Activated B cell treated with CpG ODN at 0.5 μM for 24 hours (primary cell): ENCODE measurements around the gene MGAT1. TPM values are rescaled to one million over a fixed set of nuclear protein-coding genes. Genes with fewer than 3 reads are reported as not detected.

Experiments used
- ATAC-seq: fragments of 200-7000 bp; cut with Tn5 transposase; one replicate; pipeline ENCODE4 v1.10.0; 2021; ENCODE audit warnings: low read depth, mild to moderate bottlenecking, moderate library complexity
- CTCF ChIA-PET: fragments of 350-600 bp; sonication (Branson Sonifier 250); formaldehyde crosslinking; loops from one replicate; lab custom pipeline; 2021; ENCODE audit warnings: antibody characterized with exemption; lab: Charles Lee
- POLR2A ChIA-PET: fragments of 350-600 bp; sonication (Branson Sonifier 250); formaldehyde crosslinking; loops from one replicate; lab custom pipeline; 2021; ENCODE audit warnings: antibody characterized with exemption; lab: Charles Lee
- DNase-seq: peaks from one replicate; pipeline ENCODE4 v3.0.0; 2022
- H3K27ac Mint-ChIP-seq: one replicate; pipeline ENCODE4 v1.8.0; 2020; ENCODE audit warnings: mixed read lengths
- H3K27me3 Mint-ChIP-seq: one replicate; pipeline ENCODE4 v1.8.0; 2021; ENCODE audit warnings: mixed read lengths
- H3K36me3 Mint-ChIP-seq: one replicate; pipeline ENCODE4 v1.8.0; 2021; ENCODE audit warnings: low read depth, mixed read lengths
- H3K4me1 Mint-ChIP-seq: one replicate; pipeline ENCODE4 v1.8.0; 2021; ENCODE audit warnings: mixed read lengths
- H3K4me3 Mint-ChIP-seq: one replicate; pipeline ENCODE4 v1.8.0; 2020; ENCODE audit warnings: mild to moderate bottlenecking, mixed read lengths
- H3K9me3 Mint-ChIP-seq: one replicate; pipeline ENCODE4 v1.8.0; 2020; ENCODE audit warnings: mixed read lengths
- intact Hi-C: fragments of 100-400 bp; cut with micrococcal nuclease; formaldehyde crosslinking; loops from one replicate; pipeline ENCODE4 v1.15.1; 2024
- total RNA-seq: library from RNA; stranded (reverse); gene quantifications from 2 replicates; pipeline ENCODE4 v1.2.3, GENCODE V29; 2022
- TF ChIP-seq, protein P1 (sequence below): fragments of 200-600 bp; IDR thresholded peaks from one replicate; pipeline ENCODE4 v1.8.0; 2022; ENCODE audit warnings: antibody characterized with exemption, mild to moderate bottlenecking

MGAT1 gene
- total RNA-seq, 1 donor from 2014 or later = 74.5 TPM

DNA sequence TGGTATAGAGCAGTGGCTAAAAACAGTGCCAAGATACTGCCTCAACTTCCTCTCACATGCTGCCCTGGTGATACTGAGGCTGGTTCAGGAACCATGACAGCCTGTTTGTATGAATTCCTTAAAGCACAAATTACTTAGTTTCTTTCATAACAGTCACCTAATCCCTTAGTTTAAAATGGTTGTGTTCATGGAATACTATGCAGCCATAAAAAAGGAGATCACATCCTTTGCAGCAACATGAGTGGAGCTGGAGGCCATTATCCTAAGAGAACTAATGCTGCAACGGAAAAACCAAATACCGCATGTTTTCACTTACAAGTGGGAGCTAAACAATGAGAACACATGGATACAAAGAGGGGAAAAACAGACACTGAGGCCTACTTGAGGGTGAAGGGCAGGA, 36.6 kb upstream of the MGAT1 start:
- peaks cover 12% of the 10 kb centered on the region for H3K4me1 Mint-ChIP-seq
- CTCF ChIA-PET = no interaction called here
- POLR2A ChIA-PET = no interaction called here
- no peak overlapping the region for H3K4me3 Mint-ChIP-seq
- H3K9me3 Mint-ChIP-seq = no peaks in the 10 kb centered on the region
- ATAC-seq (no peak), DNase-seq (no peak)
- TF ChIP-seq, protein P1, sequence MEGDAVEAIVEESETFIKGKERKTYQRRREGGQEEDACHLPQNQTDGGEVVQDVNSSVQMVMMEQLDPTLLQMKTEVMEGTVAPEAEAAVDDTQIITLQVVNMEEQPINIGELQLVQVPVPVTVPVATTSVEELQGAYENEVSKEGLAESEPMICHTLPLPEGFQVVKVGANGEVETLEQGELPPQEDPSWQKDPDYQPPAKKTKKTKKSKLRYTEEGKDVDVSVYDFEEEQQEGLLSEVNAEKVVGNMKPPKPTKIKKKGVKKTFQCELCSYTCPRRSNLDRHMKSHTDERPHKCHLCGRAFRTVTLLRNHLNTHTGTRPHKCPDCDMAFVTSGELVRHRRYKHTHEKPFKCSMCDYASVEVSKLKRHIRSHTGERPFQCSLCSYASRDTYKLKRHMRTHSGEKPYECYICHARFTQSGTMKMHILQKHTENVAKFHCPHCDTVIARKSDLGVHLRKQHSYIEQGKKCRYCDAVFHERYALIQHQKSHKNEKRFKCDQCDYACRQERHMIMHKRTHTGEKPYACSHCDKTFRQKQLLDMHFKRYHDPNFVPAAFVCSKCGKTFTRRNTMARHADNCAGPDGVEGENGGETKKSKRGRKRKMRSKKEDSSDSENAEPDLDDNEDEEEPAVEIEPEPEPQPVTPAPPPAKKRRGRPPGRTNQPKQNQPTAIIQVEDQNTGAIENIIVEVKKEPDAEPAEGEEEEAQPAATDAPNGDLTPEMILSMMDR = no peak
- no peaks in the 10 kb centered on the region for H3K27me3 Mint-ChIP-seq
- intact Hi-C loops = no loop called here
- peaks cover 41% of the 10 kb centered on the region for H3K36me3 Mint-ChIP-seq
- no peak overlapping the region for H3K27ac Mint-ChIP-seq

DNA sequence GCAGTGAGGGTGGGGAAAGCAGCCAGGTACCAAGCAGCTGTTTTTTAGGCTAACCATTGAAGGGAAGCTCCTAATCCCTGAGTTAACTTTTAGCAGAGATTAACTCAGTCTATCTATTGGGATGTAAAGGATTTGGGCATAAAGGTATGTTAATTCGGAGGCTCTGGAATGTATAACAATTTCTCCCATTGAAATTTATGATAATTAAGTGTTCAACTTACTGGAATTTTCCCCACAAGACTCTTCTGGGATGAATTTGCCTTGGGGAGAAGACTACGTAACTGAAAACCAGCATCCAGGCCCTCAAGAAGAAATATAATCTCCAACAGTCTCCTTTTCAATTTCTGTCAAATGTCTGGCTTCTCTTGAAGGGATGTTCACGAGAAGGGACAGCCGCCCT, 34.9 kb upstream of the MGAT1 start:
- Mint-ChIP-seq H3K27ac (no peak overlapping the region), H3K4me1 (peaks cover 27% of the 10 kb centered on the region), H3K4me3 (no peak overlapping the region), H3K36me3 (peaks cover 45% of the 10 kb centered on the region), H3K9me3 (no peaks in the 10 kb centered on the region), H3K27me3 (no peaks in the 10 kb centered on the region)
- DNase-seq (no peak), ATAC-seq (no peak)
- POLR2A ChIA-PET = interaction anchor here (1.5 to 1.8 kb wide), 2 partner anchors 23 to 34 kb away, joined by 5 to 11 read pairs; partner anchors contain the start of gene ZFP62
- intact Hi-C loops = no loop called here
- CTCF ChIA-PET = no interaction called here
- TF ChIP-seq, protein P1 = no peak

DNA sequence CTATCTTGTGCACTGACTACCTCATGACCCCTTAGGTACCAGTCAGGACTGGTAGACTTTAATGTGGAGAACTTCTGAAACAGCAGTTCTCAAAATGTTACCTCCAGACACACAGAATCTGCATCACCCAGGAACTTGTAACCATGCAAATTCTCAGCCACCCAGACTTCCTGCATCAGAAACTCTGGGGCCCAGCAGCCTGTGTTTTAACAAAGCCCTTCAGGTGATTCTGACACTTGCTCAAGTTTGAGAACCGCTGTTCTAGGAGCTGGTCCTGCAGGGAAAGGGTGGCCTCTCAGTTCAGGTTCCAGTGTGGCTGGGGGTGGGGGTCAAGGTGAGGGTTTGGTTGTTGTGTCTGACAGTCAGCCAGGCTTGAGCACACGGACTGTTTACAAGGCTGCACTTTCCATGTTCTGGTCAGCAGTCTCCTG, 30.0 kb upstream of the MGAT1 start:
- peaks cover 61% of the 10 kb centered on the region for H3K36me3 Mint-ChIP-seq
- H3K4me1 Mint-ChIP-seq = peaks cover 54% of the 10 kb centered on the region
- DNase-seq (no peak), ATAC-seq (peak; percentile 43)
- H3K27ac Mint-ChIP-seq = peak overlapping the region; percentile 98
- ChIA-PET CTCF (interaction anchor here (1.5 kb wide), 2 partner anchors 19 to 48 kb away, joined by 4 to 5 read pairs; no protein-coding TSS in a partner anchor), POLR2A (interaction anchor here (0.9 to 6.3 kb wide), 9 partner anchors 9 to 357 kb away, joined by 3 to 240 read pairs (median 17); partner anchors contain the start of genes MGAT1 and ZFP62)
- H3K9me3 Mint-ChIP-seq = peaks cover 2% of the 10 kb centered on the region
- TF ChIP-seq, protein P1 = no peak
- H3K27me3 Mint-ChIP-seq = no peaks in the 10 kb centered on the region
- intact Hi-C loops = loop anchor here (1.0 kb wide), 4 partner anchors 28 to 429 kb away; partner anchors contain the start of genes MGAT1 and TRIM52
- peak overlapping the region; percentile 98 for H3K4me3 Mint-ChIP-seq

DNA sequence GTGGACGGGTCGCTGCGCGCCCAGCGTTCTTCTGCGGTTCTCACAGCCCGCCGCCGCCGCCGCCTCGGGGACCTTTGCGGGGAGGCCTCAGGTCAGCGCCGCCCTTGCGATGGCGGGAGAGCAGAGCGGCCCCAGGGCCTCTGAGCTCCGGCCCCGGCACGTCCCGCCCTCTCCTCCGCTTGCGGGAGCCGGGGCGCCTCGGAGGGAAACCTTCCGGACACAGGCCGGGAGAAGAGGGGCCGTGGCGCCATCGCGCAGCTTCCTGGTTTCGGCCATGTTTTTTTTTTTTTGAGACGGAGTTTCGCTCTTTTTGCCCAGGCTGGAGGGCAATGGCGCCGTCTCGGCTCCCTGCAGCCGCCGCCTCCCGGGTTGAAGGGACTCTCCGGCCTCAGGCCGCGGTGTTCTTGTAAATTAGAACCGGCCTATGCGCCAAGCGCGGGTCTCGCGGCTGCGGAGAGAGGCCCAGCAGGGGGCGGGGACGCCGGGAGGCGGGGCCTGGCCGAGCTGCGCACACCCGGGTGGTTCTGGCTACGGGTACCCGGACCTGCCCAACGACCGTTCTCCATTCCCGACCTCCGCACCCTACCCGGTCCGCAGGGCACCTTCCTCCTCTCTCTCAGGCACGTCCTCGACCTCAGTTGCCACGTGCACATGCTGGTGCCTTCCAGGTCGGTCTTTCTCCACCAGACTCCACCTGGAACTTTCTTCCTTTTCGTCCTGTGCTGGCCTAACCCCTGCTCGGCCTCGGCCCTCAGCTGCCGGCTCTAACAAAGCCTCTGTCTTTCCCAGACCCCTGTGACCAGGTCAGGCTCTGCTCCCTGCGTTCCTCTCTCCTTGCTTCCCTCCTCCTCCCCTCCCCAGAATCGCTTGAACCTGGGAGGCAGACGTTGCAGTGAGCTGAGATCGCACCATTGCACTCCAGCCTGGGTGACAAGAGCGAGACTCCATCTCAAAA, 28.8 kb upstream of the MGAT1 start:
- POLR2A ChIA-PET = interaction anchor here (0.5 to 6.3 kb wide), 31 partner anchors 8 to 1217 kb away, joined by 3 to 240 read pairs (median 6); partner anchors contain the start of genes MGAT1, RACK1, SQSTM1 and TRIM41
- Mint-ChIP-seq H3K4me3 (peak overlapping the region; percentile 98), H3K9me3 (peaks cover 2% of the 10 kb centered on the region), H3K36me3 (peaks cover 49% of the 10 kb centered on the region), H3K27ac (peak overlapping the region; percentile 98), H3K27me3 (no peaks in the 10 kb centered on the region), H3K4me1 (peaks cover 54% of the 10 kb centered on the region)
- DNase-seq = peak; percentile 82
- intact Hi-C loops = loop anchor here (1.0 kb wide), 4 partner anchors 29 to 430 kb away; partner anchors contain the start of genes MGAT1 and TRIM52
- ATAC-seq = peak; percentile 83
- TF ChIP-seq, protein P1 = no peak
- CTCF ChIA-PET = interaction anchor here (0.8 to 2.1 kb wide), 7 partner anchors 13 to 361 kb away, joined by 3 to 8 read pairs (median 4); partner anchors contain the start of gene MGAT1
